ENCODE measurements around the gene PLXNA4.

The PLXNA4 gene

GRCh38 chr7:132498319-132498718 is 78.0 kb downstream of the PLXNA4 start:
- DNase-seq, result no peak

DNA sequence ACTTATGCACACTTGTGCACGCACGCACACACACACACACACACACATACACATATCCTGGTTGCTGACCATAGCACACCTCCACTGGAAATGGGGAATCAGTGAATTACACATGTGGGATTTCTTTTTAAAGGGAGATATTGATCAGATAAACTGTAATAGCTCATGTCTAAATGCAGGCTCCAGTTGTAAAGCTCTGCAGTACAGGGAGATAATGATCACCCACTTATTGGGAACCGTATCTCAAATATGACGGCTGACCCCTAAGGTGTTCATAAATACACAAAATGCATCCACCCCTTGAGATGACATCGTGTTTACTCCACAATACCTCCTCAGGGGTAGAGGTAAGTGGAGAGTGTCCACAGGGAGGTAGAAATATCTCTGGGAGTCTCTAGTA is 79.2 kb downstream of the PLXNA4 start:
- DNase-seq, result no peak

DNA sequence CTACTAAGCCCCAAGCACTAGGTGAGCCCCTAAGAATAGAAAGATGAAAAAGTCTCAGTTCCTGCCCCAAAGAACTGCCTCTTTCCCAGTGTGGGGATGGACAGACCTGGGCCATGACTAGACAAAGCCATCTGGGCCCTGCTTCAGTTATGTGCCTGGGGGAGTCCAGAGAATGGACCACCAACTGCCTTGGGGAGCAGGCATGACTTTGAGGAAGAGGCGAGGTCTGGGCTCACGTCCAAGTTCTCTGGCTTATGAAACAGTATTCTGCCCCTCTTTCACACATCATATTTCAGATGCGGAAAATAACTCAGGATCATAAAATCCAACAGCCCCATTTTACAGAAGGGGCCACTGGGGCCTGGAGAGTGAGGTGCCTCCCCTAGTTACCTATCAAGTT is 80.3 kb downstream of the PLXNA4 start:
- no peak for DNase-seq

GRCh38 chr7:132494474-132494873 is 81.8 kb downstream of the PLXNA4 start:
- no peak for DNase-seq

DNA sequence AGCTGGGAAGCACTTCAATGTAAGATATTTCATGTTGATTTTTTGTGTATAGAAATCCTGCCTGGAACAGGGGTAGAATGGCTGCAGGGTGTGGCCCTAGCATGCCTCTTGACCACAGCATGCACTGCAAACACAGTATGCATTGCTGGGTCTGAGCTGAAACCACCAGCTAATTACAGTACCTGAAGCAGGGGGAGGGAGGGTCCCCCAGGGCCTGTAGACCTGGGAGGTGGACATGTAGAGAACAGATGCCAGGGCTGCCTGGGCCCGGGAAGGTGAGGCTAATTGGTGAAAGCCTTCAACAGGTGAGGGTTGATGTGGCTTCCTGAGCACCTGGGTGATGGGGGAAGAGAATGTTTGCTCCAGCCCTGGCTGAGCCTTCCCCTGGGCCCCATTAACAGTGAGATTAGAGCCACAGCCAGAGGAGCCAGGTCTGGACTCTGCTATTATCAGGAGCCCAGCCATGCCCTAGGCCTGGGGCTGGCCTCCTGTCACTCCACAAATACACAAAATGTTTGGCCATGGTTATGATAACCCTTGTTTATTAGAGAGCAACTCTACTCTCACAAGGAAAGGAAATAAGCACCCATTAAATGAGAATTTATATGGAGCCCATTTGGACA is 83.3 kb downstream of the PLXNA4 start:
- no peak for DNase-seq

- DNase-seq, result no peak
These were observed 84.8 kb downstream of the PLXNA4 start for GRCh38 chr7:132491391-132491945.

DNA sequence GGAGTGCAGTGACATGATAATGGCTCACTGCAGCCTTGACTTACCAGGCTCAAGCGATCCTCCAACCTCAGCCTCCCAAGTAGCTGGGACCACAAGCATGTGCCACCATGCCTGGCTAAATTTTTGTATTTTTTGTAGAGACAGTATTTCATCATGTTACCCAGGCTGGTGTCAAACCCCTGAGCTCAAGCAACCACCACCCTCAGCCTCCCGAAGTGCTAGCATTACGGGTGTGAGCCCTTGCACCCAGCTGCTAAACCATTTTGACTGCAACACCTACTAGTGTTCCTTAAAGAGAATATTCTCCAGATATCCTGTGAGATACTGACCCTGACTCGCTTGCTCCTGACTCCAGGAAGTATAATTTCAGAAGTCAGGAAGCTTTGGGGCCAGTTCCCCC is 85.8 kb downstream of the PLXNA4 start:
- DNase-seq, result no peak

DNA sequence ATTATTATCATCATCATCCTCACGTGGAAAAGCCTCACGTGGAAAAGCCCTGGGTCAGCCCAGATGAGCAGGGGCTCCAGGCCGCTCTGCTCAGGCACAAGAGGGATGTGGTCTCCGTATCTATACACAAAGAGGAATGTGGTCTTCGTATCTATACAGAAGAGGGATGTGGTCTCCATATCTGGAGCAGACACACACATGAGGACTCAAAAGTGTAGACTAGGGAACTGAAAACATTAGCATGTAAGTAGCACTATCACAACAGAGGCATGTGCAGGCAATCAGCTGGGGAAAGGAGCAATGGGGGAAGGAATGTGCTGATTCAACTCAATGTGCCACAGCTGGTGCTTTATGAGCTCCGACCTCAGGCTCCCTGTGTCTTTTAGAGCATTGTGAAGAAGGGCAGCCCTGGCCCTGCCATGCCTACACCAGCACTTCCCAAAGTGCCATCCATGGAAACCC is 86.5 kb downstream of the PLXNA4 start:
- DNase-seq, result no peak

DNA sequence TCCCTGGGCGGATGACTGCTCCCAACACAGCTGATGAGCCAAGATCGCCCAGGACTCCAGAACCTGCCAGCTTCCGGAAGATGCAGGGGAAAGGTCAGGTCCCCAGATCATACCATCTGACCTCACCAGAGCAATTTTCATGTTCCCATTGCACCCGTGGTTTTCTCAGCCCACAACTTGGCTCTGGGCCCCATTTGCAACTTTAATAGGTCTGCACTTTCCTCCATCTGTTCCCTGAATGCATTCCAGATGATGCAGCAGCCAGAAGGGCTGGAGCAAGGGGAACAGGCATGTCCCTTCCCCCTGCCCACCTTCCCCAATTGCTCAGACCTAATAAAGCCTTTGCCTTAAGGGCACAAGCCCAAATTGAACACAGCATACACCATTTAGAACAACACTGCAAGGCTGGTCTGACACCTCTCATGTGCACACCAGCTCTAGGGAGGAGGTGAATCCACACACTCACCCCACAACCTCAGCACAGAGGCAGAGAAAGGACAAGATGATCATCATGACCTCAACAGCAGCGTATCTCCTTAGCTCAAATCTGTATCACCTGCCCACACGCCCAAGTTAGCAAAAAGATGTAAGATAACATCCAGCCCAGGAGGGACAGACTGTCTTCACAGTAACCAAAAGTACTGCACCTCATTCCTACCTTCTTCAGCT is 87.5 kb downstream of the PLXNA4 start:
- DNase-seq, result no peak

GRCh38 chr7:132486274-132486610 is 90.0 kb downstream of the PLXNA4 start:
- DNase-seq, result no peak

GRCh38 chr7:132485600-132486273 is 90.5 kb downstream of the PLXNA4 start:
- no peak for DNase-seq

- DNase-seq, result no peak
These were observed 91.1 kb downstream of the PLXNA4 start for GRCh38 chr7:132485136-132485535.

DNA sequence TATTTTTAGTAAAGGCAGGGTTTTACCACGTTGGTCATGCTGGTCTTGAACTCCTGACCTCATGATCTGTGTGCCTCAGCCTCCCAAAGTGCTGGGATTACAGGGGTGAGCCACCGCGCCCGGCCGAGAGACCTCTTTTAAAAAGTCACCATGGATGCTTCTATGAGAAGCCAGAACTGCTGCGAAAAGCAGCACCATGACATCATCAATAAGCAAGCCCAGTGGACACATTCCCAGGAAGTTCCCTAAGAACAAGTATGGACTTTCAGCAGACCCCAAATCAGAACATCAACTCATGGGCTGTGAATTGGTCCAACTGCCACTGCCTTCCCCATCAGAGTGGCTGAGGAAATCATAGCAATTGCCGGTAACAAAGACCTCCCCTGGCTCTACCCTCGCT is 93.4 kb downstream of the PLXNA4 start:
- no peak for DNase-seq

DNA sequence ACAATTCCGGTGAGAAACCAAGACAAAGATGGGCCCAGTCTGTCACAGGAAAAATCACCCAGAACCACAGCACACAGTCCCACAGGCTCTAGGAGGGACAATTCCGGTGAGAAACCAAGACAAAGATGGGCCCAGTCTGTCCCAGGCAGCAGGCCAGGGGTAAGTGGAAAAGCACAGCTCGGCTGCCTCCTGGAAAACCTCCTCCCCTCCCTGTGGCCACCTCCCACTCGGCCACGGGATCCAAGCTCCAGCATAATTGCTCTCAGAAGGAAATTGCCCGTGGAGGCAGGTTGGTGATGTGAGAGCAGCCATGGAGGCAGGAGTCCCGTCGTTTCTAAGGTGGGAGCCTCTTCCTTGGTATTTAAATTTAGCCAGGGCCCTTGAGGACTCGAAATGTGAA is 95.7 kb downstream of the PLXNA4 start:
- DNase-seq, result no peak

DNA sequence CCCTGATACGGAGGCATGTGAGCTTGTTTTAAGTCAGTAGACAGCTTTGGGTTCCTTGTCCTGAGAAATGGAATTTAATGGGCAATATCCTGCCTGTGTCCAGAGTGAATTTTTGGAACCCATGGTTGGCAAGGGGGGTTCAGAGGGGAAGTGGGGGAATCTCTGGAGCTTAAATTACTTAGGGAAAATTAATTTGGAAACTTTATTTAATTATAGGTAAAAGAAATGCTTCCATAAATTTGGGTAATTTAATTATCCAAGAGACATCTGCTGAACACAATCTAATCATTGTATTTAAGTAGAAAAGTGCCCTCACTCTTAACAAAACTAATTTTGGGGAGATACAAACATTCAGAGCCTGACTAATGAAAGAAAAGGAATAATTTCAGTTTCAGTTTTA is 99.7 kb downstream of the PLXNA4 start:
- DNase-seq, result no peak

- DNase-seq, result no peak
These were observed 100.6 kb downstream of the PLXNA4 start for GRCh38 chr7:132475669-132476116.

DNA sequence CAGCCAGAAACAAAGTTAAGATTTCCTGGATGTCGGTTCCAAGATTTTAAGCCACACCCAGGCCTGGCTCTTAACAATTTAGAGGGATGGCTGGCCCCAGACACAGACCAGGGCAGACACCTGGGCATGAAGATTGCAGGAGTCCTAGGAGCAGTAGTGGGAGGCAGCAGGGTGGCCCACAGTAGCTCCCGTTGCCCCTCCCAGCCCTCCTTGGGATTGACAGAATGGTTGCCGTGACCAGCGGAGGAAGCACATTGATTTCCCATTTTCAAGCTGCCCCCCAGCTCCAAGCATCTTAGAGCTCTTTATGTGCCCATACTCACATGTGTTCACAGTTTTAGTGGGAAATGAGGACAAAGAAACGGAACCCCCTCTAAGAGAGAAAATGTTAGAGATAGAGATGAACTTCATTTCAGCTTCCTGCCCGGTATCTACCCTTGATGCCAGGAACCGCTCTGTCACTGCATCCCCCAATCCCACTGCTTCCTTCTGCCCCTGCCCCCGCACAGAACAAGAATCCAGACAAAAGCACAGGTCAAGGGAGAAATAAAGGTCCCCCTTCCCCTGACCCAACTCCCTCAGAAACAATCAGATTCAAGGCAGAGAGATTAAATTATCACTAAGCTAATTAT is 101.1 kb downstream of the PLXNA4 start:
- DNase-seq, result no peak

DNA sequence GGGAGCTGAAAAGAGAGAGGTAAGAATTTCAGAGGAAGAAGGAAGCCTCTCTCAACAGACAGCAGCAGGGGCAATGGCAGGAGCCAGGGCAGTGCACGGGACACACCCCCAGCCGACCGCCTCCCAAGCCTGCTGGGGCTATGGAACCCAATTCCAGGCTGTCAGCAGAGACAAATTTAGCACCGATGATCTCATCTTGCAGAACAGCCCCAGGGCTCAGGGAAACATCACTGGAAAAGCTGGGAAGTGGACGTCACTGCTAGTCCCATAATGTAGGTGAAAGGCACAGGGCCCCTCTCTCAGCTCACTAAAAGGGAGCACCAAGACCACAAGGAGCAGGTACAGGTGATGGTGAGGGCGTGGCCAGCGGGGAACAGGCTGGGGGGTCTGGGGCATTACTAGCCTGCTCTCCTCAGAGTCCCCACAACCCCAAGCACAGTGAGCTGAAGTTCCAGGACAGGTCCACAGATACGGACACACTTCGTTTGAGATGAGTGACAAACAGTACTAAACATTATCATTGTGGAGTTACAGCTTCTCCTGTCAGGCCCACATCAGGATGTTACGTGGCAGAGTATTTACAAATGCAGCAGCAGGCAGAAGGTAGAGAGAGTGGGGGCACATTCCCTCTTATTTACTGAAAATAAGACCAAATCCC is 103.7 kb downstream of the PLXNA4 start:
- no peak for DNase-seq

DNA sequence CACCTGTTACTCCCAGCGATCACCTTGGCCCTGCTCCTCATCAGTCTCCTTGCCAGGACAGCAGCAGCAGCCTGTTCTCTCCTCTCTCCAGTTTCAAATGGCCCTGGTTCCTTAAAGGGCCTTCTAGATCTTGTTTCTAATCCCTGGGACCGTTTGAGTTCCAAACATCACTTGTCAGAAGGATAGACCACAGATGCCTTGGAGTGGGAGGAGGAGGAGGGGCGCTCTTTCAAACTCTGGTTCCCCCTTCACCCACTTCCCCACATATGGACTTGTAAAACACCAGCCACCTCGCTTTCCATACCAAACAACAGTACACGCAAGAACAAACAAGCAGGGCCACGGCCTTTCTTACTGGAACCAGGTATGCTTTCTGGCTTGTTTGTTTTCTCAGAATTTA is 104.8 kb downstream of the PLXNA4 start:
- DNase-seq, result no peak

GRCh38 chr7:132469681-132470080 is 106.6 kb downstream of the PLXNA4 start:
- no peak for DNase-seq

DNA sequence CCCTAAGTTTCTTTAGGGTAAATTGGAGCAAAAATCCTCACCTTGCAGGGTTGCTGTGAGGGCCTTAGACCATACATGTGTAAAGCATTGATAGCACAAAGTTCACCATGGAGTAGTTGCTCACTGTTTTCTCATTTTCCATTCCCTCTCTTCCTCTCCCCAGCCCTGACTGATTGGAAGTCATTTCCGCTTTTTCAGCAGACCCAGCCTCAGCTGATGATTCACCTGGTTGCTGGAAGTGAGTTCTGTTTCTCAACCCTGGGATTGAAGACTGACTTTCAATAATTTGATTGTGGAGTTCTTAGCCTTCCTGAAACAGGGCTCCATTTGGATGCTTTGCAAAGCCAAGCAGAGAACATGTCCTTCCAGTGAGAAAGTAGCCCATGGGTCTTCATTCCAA is 107.0 kb downstream of the PLXNA4 start:
- no peak for DNase-seq

- DNase-seq, result no peak
These were observed 109.9 kb downstream of the PLXNA4 start for GRCh38 chr7:132466367-132466766.

DNA sequence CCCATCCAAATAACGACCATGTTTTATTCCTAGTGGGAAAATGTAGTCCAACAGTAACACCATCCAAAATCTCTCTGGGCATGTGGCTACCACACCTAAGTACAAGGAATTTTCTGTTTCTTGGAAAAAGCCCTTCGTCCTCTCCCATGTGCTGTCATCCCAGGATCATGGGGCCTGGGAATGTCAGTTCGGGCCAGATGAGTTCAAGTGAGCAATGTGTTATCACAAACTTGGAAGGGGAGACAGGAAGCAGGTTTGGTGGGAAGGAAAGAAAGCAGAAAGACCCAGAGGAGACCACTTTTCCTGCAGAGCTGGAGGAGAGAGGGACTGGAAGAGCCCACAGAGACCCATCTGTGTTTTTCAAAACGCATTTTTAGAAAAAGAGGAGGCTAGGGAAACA is 110.8 kb downstream of the PLXNA4 start:
- DNase-seq, result no peak
